NB4 (cell line): ENCODE measurements around the gene C3AR1.
A peak's percentile ranks its signal among the peaks of the same experiment; 100 is the strongest.
"Not testable (repeated sequence)": the region's sequence is repeated elsewhere in the genome, so short reads cannot be mapped to it uniquely, and the experiment has no call there.

Experiments used
- DNase-seq: peaks from one replicate; pipeline ENCODE4 v3.0.0; 2010; ENCODE audit warnings: low read depth
- H3K4me3 ChIP-seq: one replicate; pipeline ENCODE4 v1.5.1; 2011; ENCODE audit warnings: mild to moderate bottlenecking, low read depth, low read length, moderate library complexity
- CTCF ChIP-seq: IDR thresholded peaks from one replicate; pipeline ENCODE4 v1.5.1; 2012; ENCODE audit warnings: low read depth, low read length
- MYC ChIP-seq: IDR thresholded peaks from 2 replicates; pipeline ENCODE4 v1.6.1; 2011; ENCODE audit warnings: low read depth, low read length
- POLR2A ChIP-seq: IDR thresholded peaks from 2 replicates; pipeline ENCODE4 v1.6.1; 2011; ENCODE audit warnings: mild to moderate bottlenecking; ENCODE audit not compliant: insufficient read length; ENCODE audit errors: extremely low read depth
- TF ChIP-seq, protein P1 (sequence below): IDR thresholded peaks from 2 replicates; pipeline ENCODE4 v1.6.1; 2011; ENCODE audit warnings: low read depth, low read length

The C3AR1 gene

GRCh38 chr12:8065991-8066594, at the start of gene C3AR1:
TSS of gene C3AR1 (minus strand) at chr12:8066359. CDS start at chr12:8060185, 6,174 bp downstream.
- DNase-seq = peak; percentile 86
- H3K4me3 ChIP-seq = peak within 1 kb of the TSS; percentile 58
- TF ChIP-seq, protein P1, sequence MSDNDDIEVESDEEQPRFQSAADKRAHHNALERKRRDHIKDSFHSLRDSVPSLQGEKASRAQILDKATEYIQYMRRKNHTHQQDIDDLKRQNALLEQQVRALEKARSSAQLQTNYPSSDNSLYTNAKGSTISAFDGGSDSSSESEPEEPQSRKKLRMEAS = 0 out of 2 replicates have a peak, but pooled peaks have one; percentile 21
- no peak for TF ChIP-seq CTCF
- no peak; the same call in 1 of the 2 replicates for TF ChIP-seq MYC
- no peak for TF ChIP-seq POLR2A

DNA sequence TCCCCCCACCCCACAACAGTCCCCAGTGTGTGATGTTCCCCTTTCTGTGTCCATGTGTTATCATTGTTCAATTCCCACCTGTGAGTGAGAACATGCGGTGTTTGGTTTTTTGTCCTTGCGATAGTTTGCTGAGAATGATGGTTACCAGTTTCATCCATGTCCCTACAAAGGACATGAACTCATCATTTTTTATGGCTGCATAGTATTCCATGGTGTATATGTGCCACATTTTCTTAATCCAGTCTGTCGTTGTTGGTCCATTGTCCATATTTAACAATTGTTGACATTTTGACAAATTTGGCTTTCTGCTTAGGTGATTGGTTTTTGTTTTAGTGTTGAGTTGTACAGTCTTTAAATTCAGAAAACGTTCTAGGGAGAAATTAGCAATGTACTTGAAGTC, 47.0 kb upstream of the C3AR1 start:
- DNase-seq, H3K4me3 ChIP-seq: not testable (repeated sequence)

- no peak for TF ChIP-seq POLR2A
- peak; percentile 61; the same call in 1 of the 2 replicates for TF ChIP-seq MYC
- TF ChIP-seq, protein P1 = peak; percentile 66
- TF ChIP-seq CTCF = peak; percentile 93
- peak overlapping the region; percentile 21 for H3K4me3 ChIP-seq
- peak; percentile 77 for DNase-seq
These were observed 42.7 kb upstream of the C3AR1 start for GRCh38 chr12:8108808-8109398.

DNA sequence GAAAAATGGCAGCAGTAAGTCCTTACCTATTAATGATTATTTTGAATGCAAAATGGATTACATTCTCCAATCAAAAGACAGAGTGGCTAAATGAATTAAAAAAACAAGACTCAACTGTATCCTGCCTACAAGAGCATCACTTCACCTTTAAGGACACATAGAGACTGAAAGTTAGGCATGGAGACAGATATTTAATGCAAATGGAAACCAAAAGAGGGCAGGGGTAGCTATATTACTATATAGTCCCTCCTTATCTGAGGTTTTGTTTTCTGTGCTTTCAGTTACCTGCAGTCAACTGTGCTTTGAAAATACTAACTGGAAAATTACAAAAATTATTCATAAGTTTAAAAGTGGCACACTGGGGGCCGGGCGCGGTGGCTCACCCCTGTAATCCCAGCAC, 33.1 kb upstream of the C3AR1 start:
- TF ChIP-seq CTCF = no peak
- TF ChIP-seq, protein P1 = no peak
- no peak for TF ChIP-seq MYC
- no peak for TF ChIP-seq POLR2A
- DNase-seq = no peak
- H3K4me3 ChIP-seq = no peak overlapping the region

DNA sequence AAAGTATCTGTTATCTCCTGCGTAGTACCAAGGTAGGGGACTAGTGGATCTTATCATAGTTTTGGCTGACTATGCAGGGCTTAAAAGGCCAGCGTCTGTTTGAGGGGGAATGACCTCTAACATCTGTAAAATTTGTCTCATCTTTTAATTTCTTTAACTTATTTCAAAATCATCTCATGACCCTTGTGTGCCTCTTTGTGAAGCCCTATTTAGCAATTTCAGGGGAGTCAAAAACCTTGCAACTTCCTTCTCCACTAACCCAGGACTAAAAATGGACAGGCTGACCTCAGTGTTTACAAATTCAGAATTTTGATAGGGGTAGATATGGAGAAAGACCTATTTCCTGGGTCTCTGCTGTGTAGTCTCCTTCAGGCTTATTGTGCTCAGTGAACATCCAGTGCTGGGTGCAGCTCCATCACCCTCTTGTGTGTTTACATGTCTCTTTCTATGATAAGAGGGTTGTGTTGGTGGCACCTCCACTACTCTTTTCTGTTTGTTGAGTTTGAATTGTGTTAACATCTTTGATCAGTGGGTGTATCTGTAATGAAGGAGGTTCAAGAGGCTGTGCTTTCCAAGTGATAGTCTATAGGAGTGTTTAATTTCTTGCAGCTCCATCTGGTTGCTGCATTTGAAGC, 30.2 kb upstream of the C3AR1 start:
- no peak overlapping the region for H3K4me3 ChIP-seq
- peak; percentile 10 for DNase-seq
- TF ChIP-seq CTCF = no peak
- no peak for TF ChIP-seq MYC
- TF ChIP-seq, protein P1 = no peak
- no peak for TF ChIP-seq POLR2A

- TF ChIP-seq POLR2A = no peak
- H3K4me3 ChIP-seq = no peak overlapping the region
- DNase-seq = no peak
These were observed 27.1 kb upstream of the C3AR1 start for GRCh38 chr12:8093291-8093690.
